Right atrium auricular region (tissue), 2 donors: Measurements from ENCODE around the gene SMAD6. TPM values are rescaled to one million over a fixed set of nuclear protein-coding genes. Genes with fewer than 3 reads are reported as not detected.
A peak's percentile ranks its signal among the peaks of the same experiment; 100 is the strongest.

Experiments used
- DNase-seq: peaks from one replicate; pipeline ENCODE4 v3.0.0-alpha.2; 2019; ENCODE audit warnings: low spot score
- H3K27ac ChIP-seq, 2 donors: fragments of 200-600 bp; sonication (generic); 1 replicate in 1 of 2; 2 replicates in 1 of 2; pipeline ENCODE4 v1.5.1; 2016 to 2019
- H3K27me3 ChIP-seq, 2 donors: fragments of 200-600 bp; sonication (generic); one replicate each; pipeline versions ENCODE4 v1.5.1 to v1.6.0; 2017 to 2019
- H3K36me3 ChIP-seq: fragments of 200-600 bp; sonication (generic); one replicate; pipeline ENCODE4 v1.5.1; 2016
- H3K4me1 ChIP-seq, 2 donors: fragments of 200-600 bp; sonication (generic); one replicate each; pipeline versions ENCODE4 v1.5.1 to v1.6.0; 2017 to 2019
- H3K4me3 ChIP-seq, 2 donors: fragments of 200-600 bp; sonication (generic); 1 replicate in 1 of 2; 2 replicates in 1 of 2; pipeline ENCODE4 v1.5.1; 2017 to 2019; ENCODE audit warnings: mild to moderate bottlenecking in 1 of 2, moderate library complexity in 1 of 2
- H3K9me3 ChIP-seq, 2 donors: fragments of 200-600 bp; sonication (generic); one replicate each; pipeline ENCODE4 v1.5.1; 2019
- total RNA-seq, 2 donors: library from RNA; depleted of rRNA; stranded (reverse); fragments of >200 nt; gene quantifications; one replicate each; pipeline ENCODE4 v1.1.0, GENCODE V29; 2016
- TF ChIP-seq, protein P1 (sequence below), 2 donors: fragments of 200-600 bp; sonication (generic); IDR thresholded peaks; one replicate each; pipeline ENCODE4 v1.5.1; 2019; ENCODE audit warnings: antibody characterized with exemption in 2 of 2

Gene SMAD6
- total RNA-seq, 2 donors from 2014 or later = 20.8 to 104 TPM

GRCh38 chr15:66751579-66751978, 49.5 kb downstream of the SMAD6 start:
- Histone ChIP-seq H3K36me3 (no peaks in the 10 kb centered on the region), H3K4me3 (no peak overlapping the region), H3K27me3 (no peaks in the 10 kb centered on the region), H3K27ac (peak overlapping the region in 1 of 2 donors; percentile 50), H3K4me1 (peaks cover 0 to 72% of the 10 kb centered on the region in 2 donors), H3K9me3 (peaks cover 0 to 10% of the 10 kb centered on the region in 2 donors)
- no peak for DNase-seq
- TF ChIP-seq, protein P1, sequence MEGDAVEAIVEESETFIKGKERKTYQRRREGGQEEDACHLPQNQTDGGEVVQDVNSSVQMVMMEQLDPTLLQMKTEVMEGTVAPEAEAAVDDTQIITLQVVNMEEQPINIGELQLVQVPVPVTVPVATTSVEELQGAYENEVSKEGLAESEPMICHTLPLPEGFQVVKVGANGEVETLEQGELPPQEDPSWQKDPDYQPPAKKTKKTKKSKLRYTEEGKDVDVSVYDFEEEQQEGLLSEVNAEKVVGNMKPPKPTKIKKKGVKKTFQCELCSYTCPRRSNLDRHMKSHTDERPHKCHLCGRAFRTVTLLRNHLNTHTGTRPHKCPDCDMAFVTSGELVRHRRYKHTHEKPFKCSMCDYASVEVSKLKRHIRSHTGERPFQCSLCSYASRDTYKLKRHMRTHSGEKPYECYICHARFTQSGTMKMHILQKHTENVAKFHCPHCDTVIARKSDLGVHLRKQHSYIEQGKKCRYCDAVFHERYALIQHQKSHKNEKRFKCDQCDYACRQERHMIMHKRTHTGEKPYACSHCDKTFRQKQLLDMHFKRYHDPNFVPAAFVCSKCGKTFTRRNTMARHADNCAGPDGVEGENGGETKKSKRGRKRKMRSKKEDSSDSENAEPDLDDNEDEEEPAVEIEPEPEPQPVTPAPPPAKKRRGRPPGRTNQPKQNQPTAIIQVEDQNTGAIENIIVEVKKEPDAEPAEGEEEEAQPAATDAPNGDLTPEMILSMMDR (IDR thresholded peaks at IDR 0.05) = no peak

- no peak for DNase-seq
These were observed 50.0 kb downstream of the SMAD6 start for GRCh38 chr15:66752078-66752477.

DNA sequence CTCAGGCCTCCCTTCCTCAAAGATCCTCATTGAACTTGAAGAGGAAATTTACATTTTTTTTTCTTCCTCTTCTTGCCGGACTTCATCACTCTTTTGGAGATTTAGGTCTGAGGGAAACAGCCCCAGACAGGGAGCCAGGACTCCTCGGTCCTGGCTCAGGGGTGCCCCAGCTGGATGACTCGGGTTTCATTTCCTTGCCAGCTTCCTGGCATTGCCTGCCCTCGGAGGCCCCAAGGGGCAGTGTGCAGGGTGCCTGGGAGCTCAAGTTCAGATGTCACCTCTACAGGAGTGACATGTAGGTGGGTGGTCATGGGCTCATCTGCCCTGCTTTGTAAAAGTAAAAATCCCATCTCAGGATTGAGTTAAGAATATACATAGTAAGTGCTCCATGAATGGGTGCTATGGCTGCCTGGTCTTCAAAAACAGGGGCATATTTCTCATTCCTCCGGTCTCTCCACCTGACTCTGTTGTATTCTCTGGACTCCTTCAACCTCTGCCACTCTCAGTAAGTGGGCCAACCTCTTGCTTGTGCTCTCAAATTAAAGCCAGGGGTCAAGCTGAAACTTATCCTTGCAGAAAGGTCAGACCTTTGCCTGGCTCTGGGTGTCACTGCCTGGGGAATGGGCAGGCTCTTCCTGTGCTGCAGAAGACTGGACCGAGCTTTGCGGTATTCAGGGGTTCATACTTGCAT, 51.8 kb downstream of the SMAD6 start:
- Histone ChIP-seq H3K4me3 (no peak overlapping the region), H3K9me3 (peaks cover 0 to 10% of the 10 kb centered on the region in 2 donors), H3K36me3 (no peaks in the 10 kb centered on the region), H3K4me1 (peaks cover 0 to 72% of the 10 kb centered on the region in 2 donors), H3K27ac (no peak overlapping the region), H3K27me3 (no peaks in the 10 kb centered on the region)
- TF ChIP-seq, protein P1 (IDR thresholded peaks at IDR 0.05) = no peak
- DNase-seq = no peak

More at GRCh38 chr15:66752078-66752477, 50.0 kb downstream of the SMAD6 start:
- Histone ChIP-seq H3K9me3 (peaks cover 0 to 10% of the 10 kb centered on the region in 2 donors), H3K4me3 (no peak overlapping the region), H3K27me3 (no peaks in the 10 kb centered on the region), H3K27ac (peak overlapping the region in 1 of 2 donors; percentile 50), H3K4me1 (peaks cover 0 to 75% of the 10 kb centered on the region in 2 donors), H3K36me3 (no peaks in the 10 kb centered on the region)
- TF ChIP-seq, protein P1 (IDR thresholded peaks at IDR 0.05) = no peak

- peaks cover 0 to 69% of the 10 kb centered on the region in 2 donors for H3K4me1 ChIP-seq
- DNase-seq = no peak
These were observed 52.8 kb downstream of the SMAD6 start for GRCh38 chr15:66754789-66755188.

GRCh38 chr15:66755298-66756068, 53.4 kb downstream of the SMAD6 start:
- TF ChIP-seq, protein P1 (IDR thresholded peaks at IDR 0.05) = no peak
- peaks cover 0 to 69% of the 10 kb centered on the region in 2 donors for H3K4me1 ChIP-seq
- no peaks in the 10 kb centered on the region for H3K36me3 ChIP-seq
- no peak overlapping the region for H3K27ac ChIP-seq
- H3K9me3 ChIP-seq = peaks cover 0 to 10% of the 10 kb centered on the region in 2 donors
- no peak for DNase-seq
- no peaks in the 10 kb centered on the region for H3K27me3 ChIP-seq
- H3K4me3 ChIP-seq = no peak overlapping the region

More at GRCh38 chr15:66754789-66755188, 52.8 kb downstream of the SMAD6 start:
- no peak overlapping the region for H3K4me3 ChIP-seq
- TF ChIP-seq, protein P1 (IDR thresholded peaks at IDR 0.05) = no peak
- no peaks in the 10 kb centered on the region for H3K27me3 ChIP-seq
- no peaks in the 10 kb centered on the region for H3K36me3 ChIP-seq
- H3K27ac ChIP-seq = no peak overlapping the region
- H3K9me3 ChIP-seq = peaks cover 0 to 10% of the 10 kb centered on the region in 2 donors
